Endothelial cell of umbilical vein (primary cell): ENCODE measurements around the gene NFS1. TPM values are rescaled to one million over a fixed set of nuclear protein-coding genes. Genes with fewer than 3 reads are reported as not detected.

ENCODE experiments used
- BruUV-seq: library from RNA; stranded (reverse); fragments of 400-500 nt; replicated peaks from 2 replicates; lab custom pipeline; 2021; lab: Mats Ljungman, UMichigan
- CTCF ChIA-PET: fragments of 300-600, 350-600 bp; sonication (Branson Sonifier 250); formaldehyde crosslinking; loops from one replicate; lab custom pipeline; 2021; ENCODE audit warnings: antibody characterized with exemption, inconsistent platforms; lab: Charles Lee
- POLR2A ChIA-PET: fragments of 300-600, 350-600 bp; sonication (Branson Sonifier 250); formaldehyde crosslinking; loops from one replicate; lab custom pipeline; 2021; ENCODE audit warnings: antibody characterized with exemption, inconsistent platforms; lab: Charles Lee
- DNase-seq: peaks from one replicate; pipeline ENCODE4 v3.0.0-alpha.2; 2011; ENCODE audit warnings: low read depth, low spot score
- FAIRE-seq: peaks from 2 replicates; lab custom pipeline; 2011; peaks lifted over from hg19 to GRCh38; lab: Jason Lieb, UNC
- H2AFZ ChIP-seq: 2 replicates; pipeline ENCODE4 v1.6.0; 2012; ENCODE audit warnings: low read depth, low read length, control low read depth, inconsistent platforms
- H3K27ac ChIP-seq: 2 replicates; pipeline ENCODE4 v1.5.1; 2011; ENCODE audit warnings: low read depth, mild to moderate bottlenecking, control low read depth, low read length, moderate library complexity; ENCODE audit not compliant: insufficient read depth
- H3K27me3 ChIP-seq, 2 experiments: 2 replicates each; pipeline versions ENCODE4 v1.6.0 to v1.6.1; 2011; ENCODE audit warnings: low read length in 2 of 2, mixed read lengths in 1 of 2; ENCODE audit not compliant: control insufficient read depth in 2 of 2, insufficient read depth in 2 of 2
- H3K36me3 ChIP-seq, 2 experiments: 2 replicates in 1 of 2; 3 replicates in 1 of 2; pipeline ENCODE4 v1.5.1; 2011; ENCODE audit warnings: low read length in 2 of 2, mild to moderate bottlenecking in 1 of 2, moderate library complexity in 1 of 2; ENCODE audit not compliant: control insufficient read depth in 2 of 2, insufficient read depth in 2 of 2; ENCODE audit errors: extremely low read depth in 1 of 2
- H3K4me1 ChIP-seq: 3 replicates; pipeline ENCODE4 v1.5.1; 2011; ENCODE audit warnings: mild to moderate bottlenecking, low read length; ENCODE audit not compliant: control insufficient read depth, insufficient read depth; ENCODE audit errors: extremely low read depth
- H3K4me2 ChIP-seq: 2 replicates; pipeline ENCODE4 v1.6.1; 2011; ENCODE audit warnings: low read length, control low read depth, mixed read lengths; ENCODE audit not compliant: insufficient read depth
- H3K4me3 ChIP-seq, 3 experiments: fragments of 200-600 bp in 1 of 3; sonication (generic), shearing (Covaris generic) in 1 of 3; replicated peaks in 1 of 3; 2 replicates each; pipeline ENCODE4 v1.5.1; 2011 to 2016; ENCODE audit warnings: control low read depth in 3 of 3, low read length in 3 of 3, mild to moderate bottlenecking in 2 of 3, inconsistent platforms in 1 of 3, low read depth in 1 of 3, moderate library complexity in 1 of 3; ENCODE audit not compliant: insufficient read depth in 1 of 3
- H3K79me2 ChIP-seq: 2 replicates; pipeline ENCODE4 v1.6.0; 2012; ENCODE audit warnings: low read length, inconsistent platforms; ENCODE audit not compliant: control insufficient read depth, insufficient read depth
- H3K9ac ChIP-seq: replicated peaks from 2 replicates; pipeline ENCODE3; 2011; ENCODE audit warnings: low read length, control low read depth; ENCODE audit not compliant: insufficient read depth; ENCODE audit errors: extremely low read depth
- H3K9me1 ChIP-seq: replicated peaks from 3 replicates; pipeline ENCODE4 v1.6.0; 2011; ENCODE audit warnings: mild to moderate bottlenecking, low read length; ENCODE audit not compliant: control insufficient read depth, insufficient read depth; ENCODE audit errors: extremely low read depth
- H3K9me3 ChIP-seq: replicated peaks from 2 replicates; pipeline ENCODE4 v1.5.1; 2012; ENCODE audit warnings: low read length, inconsistent platforms; ENCODE audit not compliant: control insufficient read depth, insufficient read depth
- H4K20me1 ChIP-seq: replicated peaks from 2 replicates; pipeline ENCODE3; 2011; ENCODE audit warnings: mild to moderate bottlenecking, low read length; ENCODE audit not compliant: control insufficient read depth, insufficient read depth; ENCODE audit errors: extremely low read depth
- CTCF ChIP-seq, 2 donors: IDR thresholded peaks; 1 replicate in 1 of 2; 2 replicates in 1 of 2; pipeline ENCODE4 v1.5.1; 2011; ENCODE audit warnings: low read length in 2 of 2, mild to moderate bottlenecking in 2 of 2, moderate library complexity in 2 of 2, control low read depth in 1 of 2, inconsistent platforms in 1 of 2, low read depth in 1 of 2; ENCODE audit not compliant: insufficient read depth in 1 of 2; ENCODE audit errors: extremely low read depth in 1 of 2
- EZH2 ChIP-seq: IDR thresholded peaks from 2 replicates; pipeline ENCODE4 v1.6.1; 2012; ENCODE audit warnings: borderline replicate concordance, low read depth, mild to moderate bottlenecking, moderate library complexity, low read length, inconsistent platforms; ENCODE audit not compliant: severe bottlenecking
- FOS ChIP-seq: IDR thresholded peaks from 2 replicates; pipeline ENCODE4 v1.6.1; 2011; ENCODE audit warnings: mild to moderate bottlenecking, low read length, moderate library complexity, borderline replicate concordance; ENCODE audit not compliant: insufficient read depth
- GATA2 ChIP-seq: IDR thresholded peaks from 2 replicates; pipeline ENCODE4 v1.7.0; 2011; ENCODE audit warnings: low read depth, mild to moderate bottlenecking, moderate library complexity, mixed read lengths, low read length; ENCODE audit not compliant: insufficient read length, insufficient read depth
- JUN ChIP-seq: IDR thresholded peaks from 2 replicates; pipeline ENCODE4 v1.6.1; 2011; ENCODE audit warnings: borderline replicate concordance, low read depth; ENCODE audit not compliant: insufficient read length, insufficient read depth
- MAX ChIP-seq: IDR thresholded peaks from 2 replicates; pipeline ENCODE4 v1.6.1; 2011; ENCODE audit not compliant: insufficient read depth, insufficient read length
- MYC ChIP-seq: IDR thresholded peaks from one replicate; pipeline ENCODE4 v1.6.1; 2011; ENCODE audit warnings: mild to moderate bottlenecking, low read depth, low read length
- POLR2A ChIP-seq: IDR thresholded peaks from 2 replicates; pipeline ENCODE4 v1.6.1; 2012; ENCODE audit warnings: low read depth, mild to moderate bottlenecking, control low read depth, low read length
- POLR2AphosphoS5 ChIP-seq: IDR thresholded peaks from 2 replicates; pipeline ENCODE4 v1.6.1; 2012; ENCODE audit warnings: low read depth, mild to moderate bottlenecking, control low read depth, low read length, moderate library complexity; ENCODE audit not compliant: insufficient read depth
- dilution Hi-C: fragments of 300-500 bp; cut with MboI; formaldehyde crosslinking; loops from one replicate; pipeline ENCODE4 v1.15.0; 2019; ENCODE audit warnings: low sequenced_read_pairs; ENCODE audit not compliant: extremely low pct_ligation_motif_present
- intact Hi-C: fragments of 100-400 bp; cut with micrococcal nuclease; formaldehyde crosslinking; loops from one replicate; pipeline ENCODE4 v1.10.0; 2022
- polyA plus RNA-seq, 4 experiments: library from polyadenylated mRNA; depleted of rRNA in 3 of 4; stranded (reverse) in 3 of 4; unstranded in 1 of 4; fragments of >200 nt; gene quantifications; 2 replicates each; pipeline versions ENCODE4 v1.2.1 to v1.2.3, GENCODE V29; 2011 to 2012; ENCODE audit warnings: missing spikeins in 1 of 4
- total RNA-seq: library from RNA; stranded (reverse); gene quantifications from 2 replicates; pipeline ENCODE4 v1.2.3, GENCODE V29; 2021

NFS1 gene
- total and polyA plus RNA-seq, 2 donors (not counting 3 experiments of a cell fraction or from before 2014, with no cell fraction given), result 25.1 to 28.4 TPM

- Histone ChIP-seq H3K27ac (peak overlapping the region; percentile 97), H3K79me2 (peaks cover 41% of the 10 kb centered on the region), H3K4me3 (peak overlapping the region; percentile 36 to 82 (median 40)), H4K20me1 (peaks cover 20% of the 10 kb centered on the region), H2AFZ (no peak overlapping the region), H3K36me3 (peaks cover 6 to 24% of the 10 kb centered on the region in 2 experiments), H3K4me2 (peak overlapping the region; percentile 83), H3K9me3 (no peaks in the 10 kb centered on the region), H3K9ac (peak overlapping the region; percentile 100), H3K27me3 (no peaks in the 10 kb centered on the region), H3K9me1 (no peaks in the 10 kb centered on the region), H3K4me1 (peaks cover 39% of the 10 kb centered on the region)
- ChIA-PET POLR2A (interaction anchor here (0.6 to 2.8 kb wide), 17 partner anchors 9 to 747 kb away, joined by 3 to 47 read pairs (median 5); partner anchors contain the start of genes NFS1, PHF20, ROMO1 and SCAND1), CTCF (interaction anchor here (0.7 to 3.6 kb wide), 25 partner anchors 10 to 439 kb away, joined by 3 to 29 read pairs (median 3); partner anchors contain the start of genes PHF20, SCAND1 and SPAG4)
- TSS peak; percentile 90 for BruUV-seq
- intact Hi-C loops (loop anchor here (1.0 to 5.0 kb wide), 5 partner anchors 25 to 210 kb away; partner anchors contain the start of genes CPNE1 and RBM12), dilution Hi-C loops (no loop called here)
- peak; percentile 57 for DNase-seq
- FAIRE-seq, result no peak
- TF ChIP-seq POLR2A (peak; percentile 19), POLR2AphosphoS5 (no peak)
These were observed 43.8 kb upstream of the NFS1 start for GRCh38 chr20:35742741-35743523.

GRCh38 chr20:35741892-35742740 lies 43.0 kb upstream of the NFS1 start, which contains the start of gene RBM39:
Gene RBM39 (minus strand): TSS chr20:35742260. CDS start chr20:35740874, 1,386 bp downstream.
- Histone ChIP-seq H4K20me1 (peaks cover 20% of the 10 kb centered on the region), H3K9ac (peak within 1 kb of the TSS; percentile 100), H3K9me1 (no peaks in the 10 kb centered on the region), H2AFZ (no peak within 1 kb of the TSS), H3K79me2 (peaks cover 48% of the 10 kb centered on the region), H3K4me1 (peaks cover 39% of the 10 kb centered on the region), H3K4me2 (peak within 1 kb of the TSS; percentile 99), H3K9me3 (no peaks in the 10 kb centered on the region), H3K27ac (peak within 1 kb of the TSS; percentile 97), H3K4me3 (peak within 1 kb of the TSS; percentile 97 to 100 (median 99)), H3K27me3 (no peaks in the 10 kb centered on the region), H3K36me3 (peaks cover 6 to 24% of the 10 kb centered on the region in 2 experiments)
- ChIA-PET POLR2A (interaction anchor here (0.6 to 2.8 kb wide), 22 partner anchors 8 to 746 kb away, joined by 3 to 47 read pairs (median 4); partner anchors contain the start of genes NFS1, PHF20, ROMO1 and SCAND1), CTCF (interaction anchor here (0.6 to 3.6 kb wide), 24 partner anchors 9 to 439 kb away, joined by 3 to 29 read pairs (median 3); partner anchors contain the start of genes PHF20, SCAND1 and SPAG4)
- FAIRE-seq (peak; percentile 86), DNase-seq (peak; percentile 100)
- TF ChIP-seq FOS (no peak), GATA2 (peak; percentile 43), EZH2 (no peak), JUN (no peak), POLR2A (peak; percentile 89), MYC (peak; percentile 23), CTCF (IDR thresholded peaks at IDR 0.05; ENCODE audit: extremely low read depth in 1 of 2, insufficient read depth in 1 of 2, low read depth in 1 of 2, low read length in 2 of 2) (peak; percentile 21 to 58), POLR2AphosphoS5 (peak; percentile 80), MAX (peak; percentile 64)
- dilution Hi-C loops (no loop called here), intact Hi-C loops (loop anchor here (1.0 to 5.0 kb wide), 5 partner anchors 26 to 211 kb away; partner anchors contain the start of genes CPNE1 and RBM12)
- BruUV-seq, result TSS peak; percentile 3
